GM21723 (cell line): ENCODE data around the gene TMEM229A.
"Not testable (repeated sequence)": the region's sequence is repeated elsewhere in the genome, so short reads cannot be mapped to it uniquely, and the experiment has no call there.

Experiments
- ATAC-seq: cut with Tn5 transposase; IDR thresholded peaks from one replicate; pipeline ENCODE4 v1.9.1; 2021; ENCODE audit warnings: mild to moderate bottlenecking, moderate library complexity; ENCODE audit not compliant: unreplicated experiment

Gene TMEM229A

GRCh38 chr7:124033095-124033806 is 384 bp upstream of the TMEM229A start:
- peak; percentile 52 for ATAC-seq

GRCh38 chr7:124031919-124032318 is 948 bp downstream of the TMEM229A start:
- no peak for ATAC-seq

- no peak for ATAC-seq
Measured at GRCh38 chr7:124031406-124031805, 1.5 kb downstream of the TMEM229A start.

- ATAC-seq: no peak
Measured at GRCh38 chr7:124030964-124031363, 1.9 kb downstream of the TMEM229A start.

- ATAC-seq: no peak
Measured at GRCh38 chr7:124029396-124030188, 3.3 kb downstream of the TMEM229A start.

- ATAC-seq: no peak
Measured at GRCh38 chr7:124027236-124027635, 5.6 kb downstream of the TMEM229A start.

- not testable (repeated sequence) for ATAC-seq
Measured at GRCh38 chr7:124024329-124024728, 8.5 kb downstream of the TMEM229A start.

- no peak for ATAC-seq
Measured at GRCh38 chr7:124022551-124022950, 10.3 kb downstream of the TMEM229A start.

GRCh38 chr7:124020060-124020459 is 12.8 kb downstream of the TMEM229A start:
- ATAC-seq: no peak

GRCh38 chr7:124013306-124013705 is 19.6 kb downstream of the TMEM229A start:
- ATAC-seq: no peak

- no peak for ATAC-seq
Measured at GRCh38 chr7:124012864-124013263, 20.0 kb downstream of the TMEM229A start.

GRCh38 chr7:124009321-124009720 is 23.5 kb downstream of the TMEM229A start:
- ATAC-seq: no peak

GRCh38 chr7:124008296-124008695 is 24.6 kb downstream of the TMEM229A start:
- not testable (repeated sequence) for ATAC-seq

GRCh38 chr7:123999703-124000102 is 33.2 kb downstream of the TMEM229A start:
- ATAC-seq: no peak

GRCh38 chr7:123998921-123999320 is 33.9 kb downstream of the TMEM229A start:
- no peak for ATAC-seq

- no peak for ATAC-seq
Measured at GRCh38 chr7:123996327-123996625, 36.6 kb downstream of the TMEM229A start.

GRCh38 chr7:123995617-123996326 is 37.1 kb downstream of the TMEM229A start:
- ATAC-seq: no peak

- ATAC-seq: no peak
Measured at GRCh38 chr7:123994449-123994848, 38.4 kb downstream of the TMEM229A start.

- ATAC-seq: no peak
Measured at GRCh38 chr7:123993996-123994395, 38.9 kb downstream of the TMEM229A start.

- ATAC-seq: no peak
Measured at GRCh38 chr7:123992913-123993518, 39.9 kb downstream of the TMEM229A start.

- ATAC-seq: no peak
Measured at GRCh38 chr7:123987445-123987844, 45.4 kb downstream of the TMEM229A start.
